NCI-H748 treated with DMSO at 0.1 percent for 48 hours (cell line): ENCODE results near the gene SZRD1.

Experiments used
- DNase-seq: peaks from one replicate; lab custom pipeline; 2025; lab: John Stamatoyannopoulos, UW

SZRD1 gene

DNA sequence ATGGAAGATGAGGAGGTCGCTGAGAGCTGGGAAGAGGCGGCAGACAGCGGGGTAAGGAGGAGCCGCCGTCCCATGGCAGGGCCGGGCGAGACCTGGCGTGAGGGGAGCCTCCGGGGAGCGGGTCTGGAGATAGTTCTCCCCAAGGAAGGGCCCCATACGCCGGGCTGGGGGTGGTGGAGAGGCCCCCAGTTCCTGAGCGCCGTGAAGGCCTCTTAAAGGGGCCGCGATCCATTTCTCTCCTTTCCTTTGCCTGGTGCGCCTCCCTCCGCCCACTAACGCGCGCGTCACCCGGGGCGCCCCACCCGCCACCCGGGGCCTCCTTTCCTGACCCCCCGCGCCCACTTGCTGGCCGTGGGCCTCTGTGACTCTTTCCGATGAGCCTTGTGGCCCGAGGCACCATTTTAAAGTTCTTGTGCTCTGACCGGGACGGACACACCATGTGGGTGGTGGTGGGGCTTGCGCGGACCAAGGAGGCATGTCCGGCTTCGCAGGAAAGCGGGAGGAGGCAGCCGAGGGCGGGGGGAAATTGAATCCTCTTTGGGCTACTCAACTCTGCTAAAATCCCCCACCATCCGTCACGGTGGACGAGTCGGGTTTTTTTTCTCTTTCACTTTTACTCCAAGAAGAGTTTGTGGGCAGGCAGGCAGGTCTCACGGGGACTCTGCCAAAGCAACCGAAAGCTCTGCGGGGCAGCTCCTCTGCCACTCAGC is 371 bp downstream of the SZRD1 start:
- peak; percentile 32 for DNase-seq

DNA sequence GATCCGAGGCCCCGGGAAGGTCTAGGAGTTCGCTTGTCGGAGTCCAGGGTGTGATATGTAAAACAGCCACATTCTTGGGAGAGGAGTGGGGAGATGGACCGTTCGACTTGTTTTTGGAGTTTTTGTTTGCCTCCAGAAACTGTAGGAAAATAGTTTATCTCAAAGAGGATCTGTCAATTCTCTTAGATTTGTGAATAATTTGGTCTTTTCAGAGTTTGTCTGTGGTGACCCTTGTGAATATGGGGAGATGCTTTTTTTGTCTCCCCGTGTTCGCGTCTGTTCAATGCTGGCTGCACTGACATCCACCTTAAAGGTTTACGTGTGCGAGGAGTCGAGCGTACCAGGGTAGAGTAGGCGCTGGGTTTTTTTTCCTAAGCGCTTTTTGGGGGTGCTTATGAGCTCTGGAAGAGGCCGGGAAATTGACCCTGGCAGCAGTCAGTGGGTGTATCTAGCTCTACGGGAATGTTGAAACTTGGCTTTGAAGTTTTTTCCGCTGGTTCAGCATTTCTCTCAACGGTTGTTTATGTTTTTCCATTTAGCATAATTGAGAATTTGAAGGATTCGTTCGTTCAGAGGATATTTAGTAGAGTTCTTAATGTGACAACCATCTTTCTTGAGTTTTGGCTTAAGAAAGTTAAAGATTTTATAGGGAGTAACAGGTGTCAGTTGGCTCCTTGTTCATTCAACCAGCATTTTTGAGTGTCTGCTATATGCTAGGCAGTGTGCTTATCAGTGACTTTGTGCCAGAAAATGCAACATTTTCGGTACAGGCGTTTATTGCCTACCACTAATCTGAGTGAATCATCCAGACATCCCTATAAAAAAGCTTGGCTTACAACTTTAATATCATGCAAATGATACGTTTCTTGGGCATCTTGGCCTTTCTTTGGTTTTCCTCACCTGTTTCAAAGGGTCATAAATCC is 1.2 kb downstream of the SZRD1 start:
- no peak for DNase-seq

DNA sequence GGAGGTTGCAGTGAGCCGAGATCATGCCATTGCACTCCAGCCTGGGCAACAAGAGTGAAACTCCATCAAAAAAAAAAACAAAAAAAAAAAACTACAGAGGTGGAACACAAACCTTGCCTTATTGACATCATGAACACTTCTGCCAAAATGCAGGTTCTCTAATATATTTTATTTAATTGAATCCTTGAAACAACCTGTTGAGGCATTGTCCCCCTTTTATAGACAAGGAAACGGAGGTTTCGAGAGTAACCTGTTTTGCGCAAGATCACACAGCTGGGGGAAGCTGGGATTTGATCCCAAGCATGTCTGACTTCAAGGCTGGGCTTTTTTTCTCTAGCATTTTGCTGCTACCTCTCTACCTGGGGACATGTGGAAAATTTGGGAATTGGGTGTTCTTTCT is 2.8 kb downstream of the SZRD1 start:
- DNase-seq: no peak

DNA sequence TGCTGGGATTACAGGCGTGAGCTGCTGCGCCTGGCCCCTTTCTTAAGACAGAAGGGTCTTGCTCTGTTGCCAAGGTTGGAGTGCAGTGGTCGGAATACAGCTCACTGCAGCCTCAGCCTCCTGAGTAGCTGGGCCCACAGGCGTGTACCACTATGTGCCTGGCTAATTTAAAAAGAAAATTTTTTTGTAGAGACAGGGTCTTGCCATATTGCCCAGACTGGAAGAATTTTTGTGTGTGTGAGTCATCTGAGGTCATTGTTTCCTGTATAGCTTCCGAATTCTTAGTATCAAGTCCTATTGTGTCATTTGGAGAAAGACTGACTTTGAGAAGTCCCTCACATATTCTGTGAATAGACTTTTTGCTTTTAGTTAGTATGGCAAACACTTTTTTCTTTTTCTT is 4.7 kb downstream of the SZRD1 start:
- DNase-seq: no peak

DNA sequence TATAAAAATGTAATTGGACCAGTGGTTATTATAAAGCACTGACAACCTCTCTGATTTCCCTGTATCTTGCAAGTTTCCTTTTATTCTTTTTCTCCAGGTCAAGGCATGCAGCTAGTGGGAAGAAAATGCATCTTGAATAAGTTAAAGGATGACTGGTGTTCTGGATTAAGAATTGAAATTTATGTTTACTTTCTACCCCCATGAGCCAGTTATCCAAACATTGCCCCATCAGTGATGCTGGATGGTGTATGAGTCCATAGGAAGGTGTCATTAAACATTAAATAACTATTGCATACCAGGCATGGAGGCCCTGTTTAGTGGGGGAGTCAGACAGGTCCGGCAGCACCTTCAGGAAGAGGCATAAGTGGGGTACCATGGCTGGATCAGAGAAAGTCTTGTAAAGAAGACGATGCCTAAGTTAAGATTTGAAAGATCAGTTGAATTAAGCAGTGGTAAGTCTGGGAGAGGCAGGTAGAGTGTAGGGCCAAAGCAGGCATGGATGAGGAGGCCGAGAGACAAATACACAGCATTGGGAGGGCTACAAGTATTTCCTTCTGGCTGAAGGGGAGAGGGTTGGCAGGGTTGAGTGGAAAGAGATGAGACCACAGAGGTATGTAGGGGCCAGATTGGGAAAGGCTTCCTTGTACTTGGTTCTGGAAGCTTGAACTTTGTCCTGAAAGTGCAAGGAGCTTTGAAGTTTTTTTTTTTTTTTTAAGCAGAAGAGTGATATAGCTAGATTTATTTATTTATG is 5.7 kb downstream of the SZRD1 start:
- no peak for DNase-seq

DNA sequence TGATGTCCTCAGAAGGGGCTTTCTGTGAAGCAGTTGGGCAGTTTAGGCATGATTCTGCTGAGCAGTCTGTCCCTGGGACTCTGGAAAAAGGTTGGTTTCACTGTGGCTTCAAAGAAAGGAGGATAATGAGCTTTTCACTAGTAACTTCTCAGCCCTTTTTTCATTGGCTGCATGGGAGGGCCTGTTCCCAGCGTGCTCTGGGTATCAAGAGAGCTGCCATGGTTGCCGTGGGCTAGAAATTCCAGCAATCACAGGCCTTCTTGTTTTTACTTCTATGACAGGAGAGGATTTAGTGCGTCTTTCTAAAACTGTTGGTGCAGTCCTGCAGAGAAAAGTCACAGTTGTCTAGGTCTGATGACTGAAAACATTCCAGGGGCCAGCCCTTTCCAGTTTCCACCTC is 7.2 kb downstream of the SZRD1 start:
- DNase-seq: no peak

DNA sequence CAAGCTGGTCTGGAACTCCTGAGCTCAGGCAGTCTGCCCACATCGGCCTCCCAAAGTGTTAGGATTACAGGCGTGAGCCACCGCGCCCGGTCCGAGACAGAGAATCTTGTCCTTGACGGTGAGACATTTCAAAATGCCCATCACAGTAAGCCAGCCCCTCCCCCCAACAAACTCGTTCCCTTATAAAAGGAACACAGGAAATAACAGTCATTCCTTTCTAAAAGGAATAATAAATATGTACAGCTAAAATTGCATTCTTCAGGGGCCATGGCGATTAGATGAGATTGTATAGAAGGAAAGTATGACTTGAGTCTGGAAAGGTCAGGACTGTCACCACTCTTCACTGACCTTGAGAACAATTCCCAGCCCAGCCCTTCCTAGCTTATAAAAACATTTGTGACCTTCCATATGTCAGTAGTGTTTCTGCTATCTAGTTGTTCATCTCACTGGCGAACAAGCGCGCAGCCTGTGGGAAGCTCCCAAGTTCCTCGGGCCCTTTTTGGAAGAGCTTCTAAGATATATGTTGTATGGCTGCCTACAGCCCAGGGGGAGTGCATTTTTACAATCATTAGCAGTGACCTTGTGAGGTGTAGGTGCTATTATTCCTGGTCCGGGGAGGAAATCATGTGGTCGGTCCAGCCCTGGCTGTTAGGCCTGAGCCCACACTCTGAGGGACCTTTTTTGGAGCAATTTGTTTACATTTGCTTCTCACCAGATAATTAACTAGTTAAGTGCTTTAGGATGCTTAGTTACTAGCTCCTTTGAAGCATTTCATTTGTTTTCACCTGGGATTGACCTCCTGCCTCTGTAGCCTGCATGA is 8.7 kb downstream of the SZRD1 start:
- no peak for DNase-seq

DNA sequence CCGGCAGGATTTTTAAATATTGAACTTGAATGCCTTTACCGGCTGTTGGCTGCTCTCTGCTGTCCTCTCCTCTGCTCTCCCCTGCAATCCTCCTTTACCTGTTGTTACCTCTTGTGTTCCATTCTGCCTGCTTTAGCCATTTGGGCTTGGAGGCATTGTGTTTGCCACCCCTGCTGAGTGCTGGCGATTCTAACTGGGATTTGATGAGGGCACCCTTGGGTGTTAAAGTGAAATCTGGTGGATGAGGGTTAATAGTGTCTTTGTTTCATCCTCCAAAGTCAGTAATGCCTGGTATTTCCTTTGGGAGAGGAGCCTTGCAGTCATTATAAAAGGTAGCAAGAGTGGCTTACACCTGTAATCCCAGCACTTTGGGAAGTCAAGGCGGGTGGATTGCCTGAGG is 9.9 kb downstream of the SZRD1 start:
- DNase-seq: no peak

DNA sequence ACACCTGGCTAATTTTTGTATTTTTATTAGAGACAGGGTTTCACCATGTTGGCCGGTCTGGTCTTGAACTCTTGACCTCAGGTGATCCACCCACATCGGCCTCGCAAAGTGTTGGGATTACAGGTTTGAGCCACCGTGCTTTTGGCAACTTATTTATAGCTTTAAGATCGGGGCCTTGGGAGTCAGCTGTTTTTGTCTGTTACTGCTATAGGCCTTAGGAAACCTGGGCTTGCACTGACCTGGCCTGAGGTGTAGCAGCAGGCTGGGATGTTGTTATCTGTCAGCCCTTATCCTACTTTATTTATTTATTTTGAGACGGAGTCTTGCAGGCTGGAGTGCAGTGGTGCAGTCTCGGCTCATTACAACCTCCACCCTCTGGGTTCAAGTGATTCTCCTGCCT is 11.4 kb downstream of the SZRD1 start:
- DNase-seq: no peak

DNA sequence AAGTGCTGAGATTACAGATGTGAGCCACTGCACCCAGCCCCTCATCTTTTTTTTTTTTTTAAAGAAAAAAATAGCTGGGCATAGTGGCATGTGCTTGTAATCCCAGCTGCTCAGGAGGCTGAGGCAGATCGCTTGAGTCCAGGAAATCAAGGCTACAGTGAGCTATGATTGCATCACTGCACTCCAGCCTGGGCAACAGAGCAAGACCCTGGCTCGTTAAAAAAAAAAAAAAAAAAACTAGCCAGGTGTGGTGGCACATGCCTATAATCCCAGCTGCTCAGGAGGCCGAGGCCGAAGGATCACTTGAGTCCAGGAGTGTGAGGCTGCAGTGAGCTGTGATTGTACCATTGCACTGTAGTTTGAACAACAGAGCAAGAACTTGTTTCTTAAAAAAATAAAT is 13.8 kb downstream of the SZRD1 start:
- DNase-seq: no peak

DNA sequence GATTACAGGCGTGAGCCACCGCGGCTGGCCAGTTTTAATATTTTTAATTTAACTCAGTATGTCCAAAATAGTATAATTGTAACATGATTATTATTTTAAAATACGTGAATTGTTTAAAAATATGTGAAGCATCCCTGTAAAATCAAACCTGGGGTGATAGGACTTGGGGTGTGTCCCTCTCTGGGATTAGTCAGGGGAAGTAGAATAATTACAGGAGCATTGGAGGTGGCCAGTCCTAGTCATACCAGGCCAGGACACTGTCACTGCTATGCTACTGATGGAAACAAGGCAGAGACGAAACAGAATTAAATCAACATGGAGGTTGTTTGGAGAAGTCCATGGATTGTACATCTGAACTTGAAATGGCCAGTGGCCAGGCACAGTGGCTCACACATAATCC is 16.8 kb downstream of the SZRD1 start:
- DNase-seq: no peak

DNA sequence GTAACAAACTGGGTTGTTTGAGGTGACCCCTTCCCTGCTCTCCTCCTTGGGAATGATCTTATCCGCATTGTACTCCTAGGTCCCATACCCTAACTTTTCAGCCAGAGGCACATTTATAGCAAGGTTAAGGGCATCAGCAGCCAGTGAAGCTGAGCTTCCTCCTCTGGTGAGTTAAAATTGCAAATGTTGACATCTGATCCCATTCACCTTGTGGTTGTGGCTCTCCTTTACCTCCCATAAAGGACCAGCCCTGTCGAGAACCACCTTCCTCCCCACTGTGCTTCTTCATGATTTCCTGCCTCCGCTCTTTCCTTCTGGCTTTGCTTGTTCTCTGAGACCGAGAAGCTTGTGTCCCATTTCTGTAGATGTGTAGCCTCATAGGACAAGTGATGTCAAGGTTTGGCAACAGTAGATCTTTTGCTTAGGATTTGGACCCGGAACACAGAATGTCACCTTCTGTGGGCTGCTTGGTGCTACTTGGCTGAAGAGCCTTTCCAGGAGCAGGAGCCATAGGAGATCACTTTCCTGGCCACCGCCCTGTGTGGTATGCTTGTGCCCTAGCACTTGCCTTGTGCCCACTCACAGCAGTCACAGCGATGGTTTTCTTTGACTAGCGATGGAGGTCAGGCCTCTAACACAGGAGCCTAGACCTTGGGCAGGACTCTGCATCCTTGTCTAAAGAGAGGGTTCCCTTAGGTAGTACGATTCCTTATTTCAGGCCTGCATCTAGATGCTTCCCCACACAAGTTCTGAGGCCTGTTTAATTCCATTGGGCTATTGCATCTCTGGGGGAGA is 18.8 kb downstream of the SZRD1 start:
- DNase-seq: no peak

DNA sequence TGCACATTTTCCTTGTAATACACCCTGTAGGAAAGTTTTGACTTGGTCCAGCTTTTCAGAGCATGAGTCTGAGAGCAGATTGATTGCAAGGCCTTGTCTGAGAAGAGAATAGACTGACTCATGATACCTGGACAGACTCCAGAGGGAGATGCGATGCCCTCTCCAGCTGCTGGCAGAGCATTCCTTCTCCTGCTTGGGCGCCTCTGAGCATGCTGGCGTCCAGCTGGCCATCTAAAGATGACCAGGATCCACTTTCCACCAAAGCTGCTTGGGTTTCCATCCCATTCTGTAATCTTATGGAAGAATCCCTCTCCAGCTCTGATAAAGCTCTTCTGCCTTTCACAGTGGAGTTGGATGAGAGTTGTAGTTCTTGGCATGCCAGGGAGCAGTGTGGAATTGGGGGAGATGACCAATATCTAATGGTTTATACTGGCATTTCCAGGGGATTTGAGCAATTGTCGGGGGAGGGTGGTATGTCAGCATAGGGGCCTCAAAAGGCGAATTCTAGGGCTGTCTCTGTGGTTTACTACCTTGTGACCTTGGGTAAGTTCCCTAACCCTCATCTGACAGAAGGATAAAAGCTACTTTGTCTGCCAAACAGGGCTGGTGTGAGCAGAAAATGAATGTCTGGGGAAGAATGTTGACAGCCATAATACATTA is 19.5 kb downstream of the SZRD1 start:
- no peak for DNase-seq

DNA sequence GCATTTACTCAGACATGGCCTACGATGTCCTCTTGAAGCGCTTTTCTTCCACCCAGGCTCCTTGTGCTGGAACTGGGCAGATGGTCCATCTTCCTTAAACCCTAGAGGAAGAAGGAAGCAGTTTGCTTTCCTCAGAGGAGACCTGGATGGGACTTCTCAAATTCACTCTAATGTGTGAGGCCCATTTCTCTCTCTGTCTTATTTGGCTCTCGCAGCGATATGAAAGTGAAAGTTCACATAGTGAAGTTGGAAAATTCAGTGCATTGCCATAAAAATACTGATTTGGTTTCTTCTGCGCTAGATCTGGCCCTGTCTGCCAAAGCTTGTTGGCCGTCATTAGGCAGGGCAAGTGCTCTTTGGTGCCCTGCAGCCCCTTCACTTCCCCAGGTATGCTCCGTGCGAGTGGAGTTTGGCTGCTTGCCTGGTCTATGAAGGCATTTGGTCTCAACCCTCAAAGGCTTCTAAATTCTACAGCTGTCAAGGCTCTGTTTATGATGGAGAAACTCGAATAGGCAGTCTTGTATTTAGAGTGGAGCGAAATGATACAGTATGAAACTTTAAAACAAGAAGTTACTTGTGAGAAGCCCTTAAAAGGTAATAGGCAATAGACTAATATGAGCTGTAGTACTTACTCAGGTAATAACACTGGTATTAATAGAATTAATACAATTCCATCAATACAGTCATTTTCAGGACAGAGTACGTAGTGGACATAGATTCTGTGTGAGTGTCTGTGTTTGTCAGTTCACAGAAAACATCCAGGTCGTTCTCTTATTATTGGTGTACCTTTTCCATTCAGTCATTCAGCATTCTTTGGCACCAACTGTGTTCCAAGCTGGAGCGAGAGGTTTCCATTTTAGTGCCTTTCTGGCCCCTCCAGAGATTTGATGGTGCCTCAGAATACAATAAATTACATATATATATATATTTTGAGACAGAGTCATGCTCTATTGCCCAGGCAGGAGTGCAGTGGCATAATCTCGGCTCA is 20.5 kb downstream of the SZRD1 start:
- no peak for DNase-seq

DNA sequence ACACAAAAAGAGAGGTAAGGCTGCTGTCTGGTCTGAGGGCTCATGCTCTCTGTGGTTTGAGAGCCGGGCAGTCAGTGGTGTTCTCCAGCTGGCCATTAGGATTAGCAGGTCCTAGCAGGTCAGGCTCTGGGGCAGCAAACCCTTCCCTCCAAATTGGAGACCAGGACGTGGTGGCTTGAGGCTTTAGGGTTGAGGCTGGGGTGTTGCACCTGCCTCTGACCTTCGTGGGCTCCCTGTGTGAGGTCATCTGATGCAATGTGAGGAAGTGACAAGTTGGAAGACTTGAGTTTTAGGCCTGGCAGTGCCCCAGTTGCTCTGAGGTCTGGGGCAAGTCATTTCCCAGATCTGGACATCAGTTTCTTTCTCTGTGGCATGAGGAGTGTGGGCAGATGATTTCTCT is 24.4 kb downstream of the SZRD1 start:
- DNase-seq: no peak

DNA sequence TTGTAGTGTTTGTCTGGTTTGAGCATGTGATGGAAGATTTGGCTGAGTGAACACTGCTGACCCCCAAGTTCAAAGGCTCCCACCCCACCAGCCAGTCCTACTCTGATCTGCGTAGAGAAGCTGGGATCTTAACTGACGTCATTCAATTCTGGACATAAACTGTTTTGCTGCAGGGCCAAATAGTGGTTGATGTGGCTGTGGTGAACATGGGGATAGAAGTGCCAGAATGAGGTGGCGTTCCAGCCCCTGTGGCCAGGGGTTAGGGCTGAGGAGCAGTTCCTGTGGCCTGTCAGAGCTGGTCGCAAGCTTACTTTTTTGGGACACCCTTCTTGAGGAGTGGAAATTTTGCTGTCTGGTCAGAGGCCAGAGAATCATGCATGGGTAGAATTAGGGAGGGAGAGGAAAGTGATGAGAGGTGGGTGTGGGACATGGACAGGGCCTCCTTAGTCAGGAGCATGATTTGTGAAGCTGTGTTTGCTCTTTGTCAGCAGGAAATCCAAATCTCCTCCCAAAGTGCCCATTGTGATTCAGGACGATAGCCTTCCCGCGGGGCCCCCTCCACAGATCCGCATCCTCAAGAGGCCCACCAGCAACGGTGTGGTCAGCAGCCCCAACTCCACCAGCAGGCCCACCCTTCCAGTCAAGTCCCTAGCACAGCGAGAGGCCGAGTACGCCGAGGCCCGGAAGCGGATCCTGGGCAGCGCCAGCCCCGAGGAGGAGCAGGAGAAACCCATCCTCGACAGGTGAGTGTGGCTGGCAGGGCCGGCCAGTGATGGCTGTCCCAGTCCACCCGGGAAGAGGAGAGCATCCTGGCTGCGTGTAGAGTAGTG is 25.9 kb downstream of the SZRD1 start:
- DNase-seq: no peak

DNA sequence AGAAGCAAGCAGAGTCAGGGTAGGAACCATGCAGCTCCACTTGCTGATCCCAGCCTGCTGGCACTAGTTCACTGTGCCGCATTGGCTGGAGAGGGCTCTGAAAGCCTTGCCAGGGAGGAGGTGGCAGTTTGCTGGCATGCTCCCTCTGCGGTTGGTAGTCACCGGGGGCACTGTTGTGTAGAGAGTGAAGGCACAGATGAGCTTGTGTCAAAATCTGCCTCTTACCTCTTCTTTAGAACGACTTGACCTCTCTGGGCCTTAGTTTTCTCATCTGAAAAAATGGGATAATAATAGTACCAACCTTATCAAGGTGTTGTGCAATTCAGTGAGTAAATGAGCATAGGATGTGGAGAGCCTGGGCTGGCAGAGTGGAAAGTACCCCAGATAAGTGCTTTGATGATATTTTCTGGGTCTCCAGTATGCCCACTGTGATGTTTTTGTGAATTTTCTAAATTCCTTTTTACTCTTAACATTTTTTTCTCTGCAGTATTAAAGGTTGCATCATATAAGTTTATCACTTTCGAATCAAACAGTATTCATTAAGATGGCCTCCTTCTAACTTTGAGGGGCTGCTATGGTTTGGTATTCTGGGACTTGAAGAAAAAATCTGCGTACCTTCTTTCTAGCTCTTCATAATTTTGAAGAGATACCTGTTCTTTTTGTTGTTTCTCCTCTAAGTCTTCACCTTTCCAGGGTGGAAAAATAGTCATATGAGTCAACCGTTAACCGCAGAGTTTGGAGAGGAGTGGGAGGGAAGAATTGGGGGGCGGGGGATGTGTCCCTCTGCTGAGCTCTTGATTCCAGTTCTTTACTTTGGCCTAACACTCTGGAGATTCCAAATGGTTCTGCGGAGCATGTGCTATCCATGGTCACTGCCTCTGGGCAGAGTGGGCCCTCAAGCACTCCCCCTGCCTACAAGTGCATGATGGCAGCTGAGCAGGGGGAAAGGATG is 26.8 kb downstream of the SZRD1 start:
- DNase-seq: no peak
